ENCODE results near the gene PRDM7. TPM values are rescaled to one million over a fixed set of nuclear protein-coding genes. Genes with fewer than 3 reads are reported as not detected.

The PRDM7 gene
- total and polyA plus RNA-seq, 4 donors, result not detected

DNA sequence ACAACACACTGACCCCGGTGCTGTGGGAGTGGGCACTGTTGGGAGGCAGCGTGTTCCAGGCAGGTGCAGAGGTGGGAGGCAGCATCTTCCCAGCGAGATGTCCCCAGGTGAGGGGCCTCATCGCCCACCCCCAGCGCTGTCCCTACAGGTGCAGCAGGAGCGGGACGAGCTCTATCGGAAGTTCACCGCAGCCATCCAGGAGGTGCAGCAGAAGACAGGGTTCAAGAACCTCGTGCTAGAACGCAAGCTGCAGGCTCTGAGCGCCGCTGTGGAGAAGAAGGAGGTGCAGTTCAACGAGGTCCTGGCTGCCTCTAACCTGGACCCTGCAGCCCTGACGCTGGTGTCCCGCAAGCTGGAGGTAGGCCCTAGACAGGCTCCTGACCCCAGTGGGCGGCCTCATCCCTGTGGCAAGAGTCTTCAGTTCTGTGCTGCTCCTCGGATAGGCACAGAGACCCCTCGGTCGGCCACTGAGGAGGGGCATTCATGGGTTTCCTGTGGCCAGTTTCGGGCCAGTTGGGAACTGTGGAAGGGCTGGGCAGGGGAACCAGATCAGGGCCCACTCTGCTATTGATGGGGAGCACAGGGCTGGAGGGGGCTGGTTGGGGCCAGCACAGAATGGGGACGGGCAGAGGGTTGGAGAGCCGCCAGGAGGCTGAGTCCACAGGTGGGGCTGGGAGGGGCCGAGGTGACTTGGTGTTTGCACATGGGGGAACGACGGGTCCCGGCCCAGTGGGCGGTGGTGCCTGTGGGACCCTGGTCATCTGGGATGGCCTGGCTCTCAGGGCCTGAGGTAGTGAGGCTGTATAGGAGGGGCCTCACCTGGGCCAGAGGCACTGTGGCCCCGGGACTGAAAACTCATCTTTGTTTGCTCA lies 36.7 kb downstream of the PRDM7 start:
- Histone ChIP-seq H3K9me3 (ENCODE audit: control insufficient read depth in 4 of 4, insufficient read depth in 3 of 4, low read length in 3 of 4) (no peaks in the 10 kb centered on the region), H3K27me3 (ENCODE audit: control insufficient read depth in 3 of 3, insufficient read depth in 3 of 3, low read length in 2 of 3) (no peaks in the 10 kb centered on the region), H3K4me1 (ENCODE audit: control insufficient read depth in 5 of 5, insufficient read depth in 5 of 5, low read length in 5 of 5) (peaks cover 0 to 3% (median 0%) of the 10 kb centered on the region in 5 donors), H3K27ac (ENCODE audit: low read depth in 1 of 2, low read length in 1 of 2) (no peak overlapping the region), H3K4me3 (no peak overlapping the region), H3K9ac (ENCODE audit: insufficient read depth in 1 of 2, low read length in 2 of 2) (no peak overlapping the region), H3K36me3 (ENCODE audit: control insufficient read depth in 4 of 4, insufficient read depth in 4 of 4, low read length in 4 of 4) (peaks cover 11 to 57% (median 20%) of the 10 kb centered on the region in 4 donors)
- 92 to 96% methylated on average over 27 to 29 of the region's 29 CpGs for WGBS, 2 donors
- TF ChIP-seq, protein P1, sequence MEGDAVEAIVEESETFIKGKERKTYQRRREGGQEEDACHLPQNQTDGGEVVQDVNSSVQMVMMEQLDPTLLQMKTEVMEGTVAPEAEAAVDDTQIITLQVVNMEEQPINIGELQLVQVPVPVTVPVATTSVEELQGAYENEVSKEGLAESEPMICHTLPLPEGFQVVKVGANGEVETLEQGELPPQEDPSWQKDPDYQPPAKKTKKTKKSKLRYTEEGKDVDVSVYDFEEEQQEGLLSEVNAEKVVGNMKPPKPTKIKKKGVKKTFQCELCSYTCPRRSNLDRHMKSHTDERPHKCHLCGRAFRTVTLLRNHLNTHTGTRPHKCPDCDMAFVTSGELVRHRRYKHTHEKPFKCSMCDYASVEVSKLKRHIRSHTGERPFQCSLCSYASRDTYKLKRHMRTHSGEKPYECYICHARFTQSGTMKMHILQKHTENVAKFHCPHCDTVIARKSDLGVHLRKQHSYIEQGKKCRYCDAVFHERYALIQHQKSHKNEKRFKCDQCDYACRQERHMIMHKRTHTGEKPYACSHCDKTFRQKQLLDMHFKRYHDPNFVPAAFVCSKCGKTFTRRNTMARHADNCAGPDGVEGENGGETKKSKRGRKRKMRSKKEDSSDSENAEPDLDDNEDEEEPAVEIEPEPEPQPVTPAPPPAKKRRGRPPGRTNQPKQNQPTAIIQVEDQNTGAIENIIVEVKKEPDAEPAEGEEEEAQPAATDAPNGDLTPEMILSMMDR (IDR thresholded peaks at IDR 0.05; ENCODE audit: control extremely low read depth, extremely low read depth), result no peak
- no peak for ATAC-seq (ENCODE audit: insufficient read depth, low FRiP score)
- DNase-seq, result no peak

DNA sequence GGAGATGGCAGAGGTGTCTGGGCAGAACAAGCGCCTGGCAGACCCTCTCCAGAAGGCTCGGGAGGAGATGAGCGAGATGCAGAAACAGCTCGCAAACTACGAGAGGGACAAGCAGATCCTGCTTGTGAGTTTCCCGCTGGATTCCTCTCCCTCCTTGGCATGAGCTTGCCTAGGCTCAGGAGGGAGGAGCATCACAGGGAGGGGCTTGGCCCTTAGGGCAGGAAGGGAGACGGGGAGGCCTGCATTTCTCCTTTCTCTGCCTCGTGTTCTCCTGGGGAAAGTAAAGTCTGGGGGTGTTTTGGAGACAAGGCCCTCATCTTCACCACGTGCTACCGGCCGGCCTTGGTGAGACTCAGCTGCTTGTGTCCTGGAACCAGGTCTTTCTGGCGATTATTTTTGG lies 39.9 kb downstream of the PRDM7 start:
- no peak overlapping the region for H3K27ac ChIP-seq (ENCODE audit: low read depth in 1 of 2, low read length in 1 of 2)
- 85 to 88% methylated on average over 12 of the region's 12 CpGs for WGBS, 2 donors
- H3K4me3 ChIP-seq, result no peak overlapping the region
- no peaks in the 10 kb centered on the region for H3K4me1 ChIP-seq (ENCODE audit: control insufficient read depth in 5 of 5, insufficient read depth in 5 of 5, low read length in 5 of 5)
- H3K9me3 ChIP-seq (ENCODE audit: control insufficient read depth in 4 of 4, insufficient read depth in 3 of 4, low read length in 3 of 4), result no peaks in the 10 kb centered on the region
- ATAC-seq (ENCODE audit: insufficient read depth, low FRiP score), result no peak
- H3K36me3 ChIP-seq (ENCODE audit: control insufficient read depth in 4 of 4, insufficient read depth in 4 of 4, low read length in 4 of 4), result peaks cover 11 to 50% (median 17%) of the 10 kb centered on the region in 4 donors
- TF ChIP-seq, protein P1 (IDR thresholded peaks at IDR 0.05; ENCODE audit: control extremely low read depth, extremely low read depth), result no peak
- no peak overlapping the region for H3K9ac ChIP-seq (ENCODE audit: insufficient read depth in 1 of 2, low read length in 2 of 2)
- H3K27me3 ChIP-seq (ENCODE audit: control insufficient read depth in 3 of 3, insufficient read depth in 3 of 3, low read length in 2 of 3), result no peaks in the 10 kb centered on the region
- no peak for DNase-seq

DNA sequence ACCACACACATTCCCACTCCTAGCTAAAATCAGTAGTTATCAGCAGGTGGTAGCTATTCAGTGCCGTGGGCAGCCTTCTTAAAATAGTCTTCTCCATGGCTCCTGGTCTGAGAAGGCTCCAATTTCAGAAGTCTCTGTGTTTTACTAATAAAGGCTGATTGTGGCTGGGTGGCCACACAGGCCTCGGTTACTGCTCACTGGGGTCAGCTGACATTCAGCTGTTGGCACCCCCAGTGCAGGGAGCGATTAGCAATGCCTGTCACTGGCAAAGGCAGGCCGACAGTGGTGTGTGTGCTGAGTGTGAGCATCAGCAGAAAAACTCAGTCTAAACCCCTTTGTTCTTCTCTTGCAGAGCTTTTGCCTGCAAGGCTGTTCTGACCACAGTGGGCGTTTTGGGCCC lies 41.2 kb downstream of the PRDM7 start:
- H3K4me3 ChIP-seq, result no peak overlapping the region
- no peak for DNase-seq
- 88 to 90% methylated on average over 5 of the region's 5 CpGs for WGBS, 2 donors
- H3K4me1 ChIP-seq (ENCODE audit: control insufficient read depth in 5 of 5, insufficient read depth in 5 of 5, low read length in 5 of 5), result no peaks in the 10 kb centered on the region
- peaks cover 11 to 48% (median 17%) of the 10 kb centered on the region in 4 donors for H3K36me3 ChIP-seq (ENCODE audit: control insufficient read depth in 4 of 4, insufficient read depth in 4 of 4, low read length in 4 of 4)
- H3K27ac ChIP-seq (ENCODE audit: low read depth in 1 of 2, low read length in 1 of 2), result no peak overlapping the region
- TF ChIP-seq, protein P1 (IDR thresholded peaks at IDR 0.05; ENCODE audit: control extremely low read depth, extremely low read depth), result no peak
- H3K9ac ChIP-seq (ENCODE audit: insufficient read depth in 1 of 2, low read length in 2 of 2), result no peak overlapping the region
- no peak for ATAC-seq (ENCODE audit: insufficient read depth, low FRiP score)
- H3K9me3 ChIP-seq (ENCODE audit: control insufficient read depth in 4 of 4, insufficient read depth in 3 of 4, low read length in 3 of 4), result no peaks in the 10 kb centered on the region
- no peaks in the 10 kb centered on the region for H3K27me3 ChIP-seq (ENCODE audit: control insufficient read depth in 3 of 3, insufficient read depth in 3 of 3, low read length in 2 of 3)
